ENCODE measurements around the gene SLC22A8. TPM values are rescaled to one million over a fixed set of nuclear protein-coding genes. Genes with fewer than 3 reads are reported as not detected.
"Not testable (repeated sequence)": the region's sequence is repeated elsewhere in the genome, so short reads cannot be mapped to it uniquely, and the experiment has no call there.

The SLC22A8 gene, protein sequence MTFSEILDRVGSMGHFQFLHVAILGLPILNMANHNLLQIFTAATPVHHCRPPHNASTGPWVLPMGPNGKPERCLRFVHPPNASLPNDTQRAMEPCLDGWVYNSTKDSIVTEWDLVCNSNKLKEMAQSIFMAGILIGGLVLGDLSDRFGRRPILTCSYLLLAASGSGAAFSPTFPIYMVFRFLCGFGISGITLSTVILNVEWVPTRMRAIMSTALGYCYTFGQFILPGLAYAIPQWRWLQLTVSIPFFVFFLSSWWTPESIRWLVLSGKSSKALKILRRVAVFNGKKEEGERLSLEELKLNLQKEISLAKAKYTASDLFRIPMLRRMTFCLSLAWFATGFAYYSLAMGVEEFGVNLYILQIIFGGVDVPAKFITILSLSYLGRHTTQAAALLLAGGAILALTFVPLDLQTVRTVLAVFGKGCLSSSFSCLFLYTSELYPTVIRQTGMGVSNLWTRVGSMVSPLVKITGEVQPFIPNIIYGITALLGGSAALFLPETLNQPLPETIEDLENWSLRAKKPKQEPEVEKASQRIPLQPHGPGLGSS
- total RNA-seq = not detected
- long read RNA-seq = 0 reads

DNA sequence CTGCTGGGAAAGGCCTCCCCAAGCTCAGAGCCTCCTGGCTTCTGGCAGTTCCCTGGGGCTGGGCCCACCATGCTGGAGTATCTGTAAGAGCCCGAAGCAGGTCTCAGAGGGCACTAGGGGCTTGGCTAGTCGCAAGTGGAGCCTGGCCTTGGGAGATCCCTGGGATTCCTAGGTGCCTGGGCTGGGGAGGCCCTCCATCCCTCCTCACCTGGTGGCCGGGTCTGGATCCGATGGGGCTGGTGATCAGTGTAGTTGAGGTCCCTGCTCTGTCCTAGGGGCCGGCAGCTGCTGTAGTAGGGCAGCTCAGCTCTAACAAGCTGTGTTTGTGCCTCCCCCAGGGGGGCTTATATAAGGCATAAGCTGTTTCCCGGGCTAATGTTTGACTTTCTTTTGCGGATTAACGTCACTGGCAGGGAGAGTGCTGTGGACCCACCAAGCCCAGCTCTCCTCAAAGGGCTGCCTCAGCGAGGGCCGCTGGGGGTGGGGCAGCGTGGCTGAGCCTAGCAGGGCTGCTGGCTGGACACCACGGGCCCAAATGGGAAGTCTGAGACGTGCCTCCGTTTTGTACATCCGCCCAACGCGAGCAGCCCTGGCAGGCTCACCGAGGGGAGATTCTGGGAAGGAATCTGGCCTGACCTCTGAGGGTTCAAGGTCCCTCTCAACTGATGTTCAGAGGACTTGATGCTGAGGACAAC is at the start of gene SLC22A8:
Gene SLC22A8, minus strand, starts transcription at position 321 of the 695 bp plus-strand sequence. CDS start 883 bp downstream, outside the sequence.
- DNase-seq (no peak), ATAC-seq (ENCODE audit: poor library complexity) (no peak)
- intact Hi-C loops (cut with DNase I) = no loop called here

DNA sequence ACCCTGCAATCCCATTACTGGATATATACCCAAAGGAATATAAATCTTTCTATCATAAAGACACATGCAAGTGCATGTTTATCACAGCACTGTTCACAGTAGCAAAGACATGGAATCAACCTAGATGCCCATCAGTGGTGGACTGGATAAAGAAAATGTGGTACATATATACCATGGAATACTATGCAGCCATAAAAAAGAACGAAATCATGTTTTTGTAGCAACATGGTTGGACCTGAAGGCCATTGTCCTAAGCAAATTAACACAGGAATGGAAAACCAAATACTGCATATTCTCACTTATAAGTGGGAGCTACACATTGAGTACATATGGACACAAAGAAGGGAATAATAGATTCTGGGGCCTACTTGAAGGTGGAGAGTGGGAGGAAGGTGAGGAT is 30.6 kb upstream of the SLC22A8 start:
- DNase-seq; intact Hi-C loops (cut with DNase I); ATAC-seq (ENCODE audit: poor library complexity): not testable (repeated sequence)

DNA sequence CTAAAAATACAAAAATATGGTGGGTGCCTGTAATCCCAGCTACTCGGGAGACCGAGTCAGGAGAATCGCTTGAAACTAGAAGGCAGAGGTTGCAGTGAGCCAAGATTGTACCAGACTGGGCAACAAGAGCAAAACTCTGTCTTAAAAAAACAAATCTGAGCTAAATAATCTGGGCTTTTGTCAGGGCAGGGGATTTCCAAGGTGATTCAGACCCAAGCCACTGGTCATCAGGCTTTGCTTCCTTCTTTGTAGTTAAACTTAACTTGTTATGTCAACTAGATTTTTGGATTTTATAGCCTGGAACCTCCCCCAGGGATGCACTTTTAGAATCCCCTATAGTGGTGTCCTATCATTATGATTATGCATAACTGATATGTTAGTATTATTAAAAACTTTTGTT is 27.0 kb upstream of the SLC22A8 start:
- ATAC-seq (ENCODE audit: poor library complexity) (no peak), DNase-seq (no peak)
- intact Hi-C loops (cut with DNase I) = no loop called here

DNA sequence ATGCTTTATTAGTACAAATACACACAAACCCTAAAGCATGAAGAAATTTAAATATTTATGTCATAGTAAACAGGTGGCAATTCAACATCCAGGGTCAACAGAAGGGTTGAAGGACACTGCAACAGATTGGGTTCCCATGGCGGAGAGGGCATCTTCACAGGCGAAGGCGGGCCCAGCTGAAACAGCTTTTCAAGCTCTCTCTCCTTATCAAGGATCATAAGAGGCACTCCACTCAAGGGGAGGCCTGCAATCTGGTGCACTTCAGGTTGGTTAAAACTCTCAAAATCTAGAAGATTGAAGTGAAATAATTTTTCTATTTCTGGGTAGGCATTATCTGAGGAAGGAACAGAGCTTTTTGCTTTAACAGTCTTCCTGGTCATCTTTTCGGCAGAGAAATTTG is 16.8 kb upstream of the SLC22A8 start:
- intact Hi-C loops (cut with DNase I) = no loop called here
- ATAC-seq (ENCODE audit: poor library complexity) = no peak
- no peak for DNase-seq

DNA sequence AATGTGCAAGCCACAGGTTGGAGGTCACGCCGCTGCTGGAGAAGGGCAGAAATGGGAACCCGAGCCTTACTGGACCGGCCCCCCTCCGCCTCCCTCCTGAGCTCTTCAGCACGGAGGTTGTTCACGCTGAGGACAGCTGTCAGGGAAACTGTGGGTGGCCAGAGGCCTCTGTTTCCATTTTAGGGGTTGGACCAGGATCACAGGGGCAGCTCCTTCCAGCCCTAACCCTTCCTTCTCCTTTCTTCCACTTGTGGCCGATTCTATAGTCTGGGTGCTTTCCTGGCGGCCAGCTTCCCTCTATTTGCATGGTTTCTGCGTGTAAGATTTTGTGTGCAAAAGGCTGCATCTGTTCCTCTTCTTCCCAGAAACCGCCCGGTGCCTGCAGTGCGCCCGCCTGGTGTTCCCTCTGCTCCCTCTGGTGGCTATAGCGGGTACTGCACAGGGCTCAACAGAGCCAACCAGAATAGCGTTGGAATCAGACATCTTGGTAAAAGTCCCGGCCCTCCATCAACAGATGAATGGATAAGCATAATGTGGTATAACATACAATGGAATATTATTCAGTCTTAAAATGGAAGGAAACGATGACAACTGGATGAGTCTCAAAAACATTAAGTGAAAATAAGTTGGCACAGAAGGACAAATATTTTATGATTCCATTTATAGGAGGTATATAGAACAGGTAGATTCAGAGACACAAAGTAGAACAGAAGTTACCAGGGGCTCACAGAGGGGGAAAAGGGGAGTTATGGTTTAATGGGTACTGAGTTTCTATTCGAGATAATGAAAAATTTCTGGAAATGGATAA is 8.4 kb upstream of the SLC22A8 start:
- ATAC-seq (ENCODE audit: poor library complexity) = peak; percentile 96
- peak; percentile 92 for DNase-seq
- intact Hi-C loops (cut with DNase I) = loop anchor here (1.0 kb wide), 1 partner anchor 119 kb away; no protein-coding TSS in a partner anchor

DNA sequence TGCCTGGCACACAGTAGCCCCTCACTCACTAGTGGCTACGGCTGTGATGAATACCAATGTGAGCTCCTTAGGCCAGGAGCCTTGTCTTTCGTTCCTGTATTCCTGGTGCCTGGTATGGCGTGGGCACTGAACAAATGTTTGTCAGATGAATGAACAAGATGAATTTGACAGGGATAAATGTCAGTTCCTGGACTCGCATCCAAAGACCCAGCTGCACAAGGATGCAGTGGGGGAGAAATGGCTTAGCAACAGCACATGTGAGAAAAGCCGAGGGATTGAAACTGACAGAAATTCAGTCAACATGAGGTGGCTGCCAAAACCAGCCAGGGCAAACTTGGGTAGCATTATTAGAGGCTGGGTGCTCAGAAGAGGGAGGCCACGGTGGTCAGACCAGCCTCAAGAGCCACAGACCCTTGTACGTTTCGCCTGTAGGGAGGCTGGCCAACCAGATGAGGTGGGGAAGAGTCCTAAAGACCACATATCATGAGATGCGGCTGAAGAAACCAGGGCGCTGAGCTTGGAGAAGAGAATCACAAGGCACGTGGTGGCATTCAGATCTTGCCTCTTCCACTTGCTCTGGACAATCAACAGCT is 7.7 kb upstream of the SLC22A8 start:
- DNase-seq (no peak), ATAC-seq (ENCODE audit: poor library complexity) (no peak)
- intact Hi-C loops (cut with DNase I) = no loop called here

DNA sequence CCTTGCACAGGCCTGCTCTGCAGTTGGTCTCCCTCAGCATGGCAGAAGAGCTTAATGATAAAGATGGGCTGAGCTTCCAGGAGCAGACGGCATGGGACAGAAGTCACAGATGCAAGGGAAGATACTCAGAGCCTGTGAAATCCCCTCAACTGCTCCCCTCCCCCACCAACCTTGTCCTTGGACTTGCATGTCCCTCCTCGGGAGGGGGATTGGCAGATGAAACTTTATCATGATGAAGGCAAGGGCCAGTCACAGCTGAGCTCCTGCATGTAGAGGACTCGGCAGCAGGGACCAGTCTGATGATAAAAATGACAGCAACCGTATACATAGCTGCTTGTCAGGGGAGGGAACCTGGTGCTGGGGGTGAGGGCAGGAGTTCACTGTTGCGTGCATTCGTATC is 6.8 kb upstream of the SLC22A8 start:
- intact Hi-C loops (cut with DNase I) = no loop called here
- DNase-seq = no peak
- ATAC-seq (ENCODE audit: poor library complexity) = no peak

DNA sequence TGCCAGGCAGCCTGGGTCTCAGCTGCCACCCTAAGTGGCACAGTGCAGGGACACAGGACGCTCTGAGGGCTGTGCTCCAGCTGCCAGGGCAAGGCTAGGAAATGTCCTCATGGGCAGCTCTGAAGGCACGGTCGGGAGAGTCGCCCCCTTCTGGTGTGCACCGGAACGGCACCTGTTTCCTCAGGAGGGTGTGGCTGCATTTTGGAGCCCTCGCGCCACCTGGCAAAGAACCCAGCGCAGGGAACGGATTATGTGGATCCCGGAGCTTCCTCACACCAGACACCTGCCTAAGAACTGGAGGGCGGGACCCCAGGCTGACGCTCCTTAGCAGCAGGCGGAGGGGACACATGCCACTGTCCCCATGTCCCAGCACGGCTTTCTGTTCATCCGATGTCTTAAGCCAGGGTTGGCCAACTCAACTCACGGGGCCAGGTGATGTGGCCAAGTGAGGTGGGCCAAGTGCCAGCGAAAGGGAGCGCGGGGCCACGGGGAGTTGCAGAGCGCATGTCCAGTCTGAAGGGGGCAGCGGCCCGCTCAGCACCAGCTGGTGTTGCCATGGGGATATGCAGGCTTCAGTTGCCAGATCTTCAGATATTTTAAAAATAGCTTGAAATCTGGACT is 5.1 kb upstream of the SLC22A8 start:
- ATAC-seq (ENCODE audit: poor library complexity) (no peak), DNase-seq (no peak)
- intact Hi-C loops (cut with DNase I) = no loop called here

DNA sequence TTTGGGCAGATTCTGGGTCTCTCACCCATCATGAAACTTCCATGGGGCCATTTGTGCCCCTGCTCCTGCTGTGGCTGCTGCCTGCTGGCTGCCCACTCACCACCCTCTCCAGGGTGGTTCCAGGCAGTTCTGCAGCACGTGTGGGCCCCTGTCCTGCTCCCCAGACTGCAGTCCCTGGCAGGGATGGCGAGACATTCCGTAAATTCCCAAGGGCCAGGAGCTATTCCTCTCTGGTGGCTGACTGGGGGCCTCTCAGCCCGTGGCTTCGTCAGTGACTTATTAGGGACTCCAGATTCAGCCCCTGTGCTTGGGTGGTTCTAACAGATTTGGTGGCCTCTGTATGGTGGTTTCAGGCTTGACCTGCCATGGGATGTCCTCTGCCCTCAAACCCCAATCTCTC is 3.9 kb upstream of the SLC22A8 start:
- intact Hi-C loops (cut with DNase I) = no loop called here
- no peak for ATAC-seq (ENCODE audit: poor library complexity)
- no peak for DNase-seq

DNA sequence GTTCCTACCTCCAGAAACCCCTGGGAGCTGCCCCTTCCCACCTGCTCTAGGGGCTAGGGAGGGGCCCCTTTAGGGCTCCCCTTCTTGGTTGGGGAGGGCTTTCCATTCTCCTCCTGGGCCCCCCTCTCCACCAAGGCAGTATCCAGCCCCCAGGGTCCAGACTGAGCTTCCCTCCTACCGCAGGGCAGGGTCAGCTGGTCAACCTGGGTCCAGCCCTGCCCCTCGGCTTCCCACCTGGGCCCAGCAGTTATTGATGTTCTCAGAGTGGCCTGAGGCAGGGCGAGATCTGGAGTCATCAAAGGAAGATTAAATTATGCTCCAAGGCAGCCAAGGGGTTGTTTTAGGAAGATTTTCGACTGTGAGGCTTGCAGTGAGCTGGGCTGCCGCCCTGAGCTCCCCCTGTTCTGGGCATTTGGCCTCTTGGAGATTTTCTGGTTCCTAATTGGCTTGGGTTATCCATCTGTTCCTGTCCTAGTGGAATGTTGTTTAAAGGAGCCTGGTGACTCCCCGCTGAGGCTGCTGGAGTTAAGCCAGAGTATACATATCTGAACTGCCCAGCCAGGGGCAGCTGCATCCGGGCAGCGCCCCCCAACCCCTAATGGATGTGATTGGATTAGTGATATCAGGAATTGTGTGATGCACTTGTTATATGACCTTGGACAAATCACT is 1.8 kb upstream of the SLC22A8 start:
- intact Hi-C loops (cut with DNase I) = no loop called here
- ATAC-seq (ENCODE audit: poor library complexity) (no peak), DNase-seq (no peak)

DNA sequence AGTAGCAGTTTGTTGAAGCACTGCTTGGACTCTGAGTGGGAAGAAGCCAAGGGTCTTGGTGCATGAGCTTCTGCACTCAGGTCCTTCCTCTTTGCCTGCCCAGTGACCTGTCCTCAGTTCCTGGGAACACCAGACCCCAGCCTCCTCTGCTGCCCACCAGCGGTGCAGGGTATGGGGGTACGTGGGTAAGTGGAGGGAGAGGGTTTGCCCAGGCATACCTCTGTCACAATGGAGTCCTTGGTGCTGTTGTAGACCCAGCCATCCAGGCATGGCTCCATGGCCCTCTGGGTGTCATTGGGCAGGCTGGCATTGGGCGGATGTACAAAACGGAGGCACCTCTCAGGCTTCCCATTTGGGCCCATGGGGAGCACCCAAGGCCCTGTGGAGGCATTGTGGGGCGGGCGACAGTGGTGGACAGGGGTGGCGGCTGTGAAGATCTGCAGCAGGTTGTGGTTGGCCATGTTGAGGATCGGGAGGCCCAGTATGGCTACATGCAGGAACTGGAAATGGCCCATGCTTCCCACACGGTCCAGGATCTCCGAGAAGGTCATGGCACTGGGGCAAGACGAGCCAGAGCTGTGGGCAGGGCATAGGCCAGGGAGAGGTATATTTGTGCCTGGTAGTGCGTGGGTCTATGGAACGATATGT is 1.1 kb downstream of the SLC22A8 start:
- ATAC-seq (ENCODE audit: poor library complexity) (no peak), DNase-seq (no peak)
- intact Hi-C loops (cut with DNase I) = no loop called here

DNA sequence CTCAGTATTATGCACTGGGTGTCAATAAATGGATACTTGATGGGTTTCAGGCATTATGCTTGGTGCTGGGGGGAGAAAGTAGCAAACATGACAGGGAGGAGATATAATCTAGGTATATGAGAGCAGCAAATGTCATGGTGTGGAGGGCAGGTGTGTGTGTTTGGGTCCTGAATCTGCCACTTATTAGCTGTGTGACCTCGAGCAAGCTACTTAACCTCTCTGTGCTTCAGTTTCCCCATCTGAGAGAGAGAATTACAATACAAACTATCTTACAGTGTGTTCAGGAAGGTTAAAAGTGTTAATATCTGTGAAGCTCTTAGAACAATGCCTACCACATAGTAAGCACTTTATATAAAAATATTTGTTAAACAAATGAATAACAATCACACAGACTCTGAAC is 2.8 kb downstream of the SLC22A8 start:
- intact Hi-C loops (cut with DNase I) = no loop called here
- DNase-seq (no peak), ATAC-seq (ENCODE audit: poor library complexity) (no peak)

DNA sequence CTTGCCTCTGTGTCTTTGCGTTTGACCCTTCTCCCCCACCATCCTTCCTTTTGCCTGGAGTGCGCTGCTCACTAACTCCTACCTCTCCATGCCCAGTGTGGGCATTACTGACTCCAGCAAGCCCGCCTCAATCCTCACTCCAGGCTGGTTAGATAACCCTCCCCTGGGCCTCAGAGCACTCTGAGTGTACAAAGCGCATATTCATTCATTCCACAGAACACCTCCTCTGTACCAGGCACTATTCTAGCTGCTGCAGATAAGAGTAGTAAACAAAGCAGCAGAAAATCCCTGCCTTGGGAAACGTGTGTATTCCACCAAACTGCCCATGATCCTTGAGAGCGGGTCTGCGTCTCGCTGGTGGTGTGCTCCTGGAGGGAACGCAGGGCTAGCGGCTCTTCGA is 3.2 kb downstream of the SLC22A8 start:
- DNase-seq (no peak), ATAC-seq (ENCODE audit: poor library complexity) (no peak)
- intact Hi-C loops (cut with DNase I) = no loop called here

DNA sequence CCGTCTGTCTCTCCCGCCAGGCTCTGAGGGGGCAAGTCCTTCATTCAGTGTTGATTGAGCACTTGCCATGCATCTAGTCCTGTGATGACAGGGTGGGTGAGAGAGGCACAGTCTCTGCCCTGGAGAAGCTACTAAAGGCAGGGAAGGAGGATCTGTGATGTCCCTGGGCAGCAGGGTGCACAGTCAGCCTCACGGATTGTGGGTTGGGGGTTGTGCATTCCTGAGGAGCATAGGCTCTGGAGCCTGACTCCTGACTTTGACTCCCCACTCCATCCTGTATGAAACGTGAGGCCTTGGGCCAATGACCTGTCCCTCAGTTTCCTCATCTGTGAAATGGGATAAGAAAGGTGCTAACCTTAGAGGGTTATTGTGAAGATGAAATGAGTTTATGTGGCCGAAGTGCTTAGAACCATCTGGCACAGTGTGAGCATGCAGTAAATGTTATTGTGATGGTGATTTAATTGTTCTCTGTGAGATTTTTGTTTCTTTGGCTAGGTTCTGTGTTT is 4.7 kb downstream of the SLC22A8 start:
- ATAC-seq (ENCODE audit: poor library complexity) (no peak), DNase-seq (no peak)
- intact Hi-C loops (cut with DNase I) = no loop called here

DNA sequence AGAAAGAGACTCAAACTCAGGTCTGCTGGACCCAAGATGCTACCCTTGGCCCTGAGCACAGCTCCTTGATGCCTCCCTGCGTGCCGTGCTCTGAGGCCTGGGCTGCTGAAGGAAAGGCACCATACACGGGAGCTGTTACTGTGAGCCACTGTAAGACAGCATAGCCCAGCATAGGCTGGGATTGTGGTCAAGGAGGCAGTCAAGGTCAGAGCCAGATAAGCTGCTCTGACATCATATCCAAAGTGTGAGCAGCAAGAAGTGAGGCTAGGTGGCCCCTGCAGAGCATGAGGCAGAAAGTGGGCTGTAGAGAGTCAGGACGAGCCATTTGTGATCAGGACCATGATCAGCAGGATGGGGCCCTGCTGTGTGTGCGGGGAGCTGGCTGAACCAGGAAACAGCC is 7.7 kb downstream of the SLC22A8 start:
- intact Hi-C loops (cut with DNase I) = no loop called here
- no peak for DNase-seq
- ATAC-seq (ENCODE audit: poor library complexity) = peak; percentile 65

DNA sequence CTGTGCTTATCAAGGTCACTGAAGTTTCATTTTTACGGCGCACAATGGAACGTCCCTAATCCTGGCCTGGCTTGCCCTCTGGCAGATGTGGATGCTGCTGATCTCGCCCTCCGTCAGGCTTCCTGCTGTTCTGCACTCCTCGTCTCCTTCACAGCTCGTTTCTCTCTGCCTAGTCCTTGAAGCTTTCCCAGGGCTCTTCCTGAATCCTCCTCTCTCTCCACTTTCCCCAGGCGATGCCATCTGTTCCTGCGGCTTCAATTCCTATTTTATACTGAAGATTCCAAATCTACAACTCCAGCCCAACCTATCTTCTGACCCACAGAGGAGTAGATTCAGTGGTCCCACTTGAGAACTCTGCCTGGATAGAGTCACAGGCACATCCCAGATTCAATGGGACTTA is 14.2 kb downstream of the SLC22A8 start:
- intact Hi-C loops (cut with DNase I) = no loop called here

DNA sequence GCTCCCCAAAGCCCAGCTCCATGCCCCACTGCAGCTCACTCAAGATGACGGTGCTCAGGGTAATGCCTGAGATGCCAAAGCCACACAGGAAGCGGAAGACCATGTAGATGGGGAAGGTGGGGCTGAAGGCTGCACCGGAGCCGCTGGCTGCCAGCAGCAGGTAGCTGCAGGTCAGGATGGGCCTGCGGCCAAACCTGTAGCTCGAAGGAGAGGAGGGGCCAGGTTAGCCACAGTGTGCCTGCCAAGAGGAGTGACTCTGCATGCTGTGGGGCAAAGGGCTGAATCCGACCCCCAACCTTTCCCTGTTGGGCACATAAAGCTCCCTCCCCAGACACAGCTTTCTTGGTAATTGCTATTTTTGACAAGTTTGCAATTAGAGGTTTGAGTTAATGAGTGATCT is 16.0 kb downstream of the SLC22A8 start:
- intact Hi-C loops (cut with DNase I) = no loop called here
- DNase-seq (no peak), ATAC-seq (ENCODE audit: poor library complexity) (no peak)

More for the DNA sequence above, 14.2 kb downstream of the SLC22A8 start:
- ATAC-seq (ENCODE audit: poor library complexity) (no peak), DNase-seq (no peak)

All from Right ventricle myocardium superior (tissue), 1 donor.